ENCODE measurements around the gene PAIP1. TPM values are rescaled to one million over a fixed set of nuclear protein-coding genes. Genes with fewer than 3 reads are reported as not detected.

Gene PAIP1
- total and polyA plus RNA-seq, 7 donors, result 37.9 to 123 (median 89.9) TPM

GRCh38 chr5:43484106-43484849 is 72.6 kb downstream of the PAIP1 start:
- no peaks in the 10 kb centered on the region for H3K27me3 ChIP-seq
- DNase-seq, result peak; percentile 91
- TF ChIP-seq POLR2AphosphoS5 (IDR thresholded peaks at IDR 0.05), result peak in 1 of 4 donors; percentile 0
- TF ChIP-seq EP300 (IDR thresholded peaks at IDR 0.05), result no peak
- TF ChIP-seq CTCF (IDR thresholded peaks at IDR 0.05), result peak; percentile 24 to 83 (median 78)
- peak in 1 of 2 donors; percentile 9 for TF ChIP-seq POLR2A (IDR thresholded peaks at IDR 0.05)
- peak overlapping the region; percentile 95 to 97 (median 95) for H3K27ac ChIP-seq
- no peaks in the 10 kb centered on the region for H3K36me3 ChIP-seq
- H3K4me3 ChIP-seq, result peak overlapping the region; percentile 82 to 93 (median 87)
- intact Hi-C loops (cut with DNase I), result loop anchor here (1.0 to 10.0 kb wide), 6 partner anchors 72 to 417 kb away; partner anchors contain the start of genes HMGCS1, NNT and ZNF131
- H3K9me3 ChIP-seq, result no peaks in the 10 kb centered on the region
- H3K4me1 ChIP-seq, result peaks cover 0 to 23% (median 19%) of the 10 kb centered on the region in 4 donors
- WGBS, 2 donors, result 3% methylated on average over 32 of the region's 32 CpGs

- peak; percentile 75 to 87 for TF ChIP-seq POLR2A (IDR thresholded peaks at IDR 0.05)
- TF ChIP-seq EP300 (IDR thresholded peaks at IDR 0.05), result no peak
- TF ChIP-seq POLR2AphosphoS5 (IDR thresholded peaks at IDR 0.05), result peak; percentile 84 to 91 (median 90)
- no peak for TF ChIP-seq CTCF (IDR thresholded peaks at IDR 0.05)
- peak; percentile 96 for DNase-seq
- WGBS, 2 donors, result 0% methylated on average over 62 of the region's 62 CpGs
- peaks cover 0 to 23% (median 19%) of the 10 kb centered on the region in 4 donors for H3K4me1 ChIP-seq
- peak within 1 kb of the TSS; percentile 82 to 93 (median 87) for H3K4me3 ChIP-seq
- intact Hi-C loops (cut with DNase I), result loop anchor here (1.0 to 10.0 kb wide), 8 partner anchors 31 to 416 kb away; partner anchors contain the start of genes C5orf34, HMGCS1, NIM1K and NNT
- H3K27me3 ChIP-seq, result no peaks in the 10 kb centered on the region
- H3K9me3 ChIP-seq, result no peaks in the 10 kb centered on the region
- peak within 1 kb of the TSS; percentile 95 to 97 (median 95) for H3K27ac ChIP-seq
- H3K36me3 ChIP-seq, result no peaks in the 10 kb centered on the region
Measured at GRCh38 chr5:43483298-43484105, 73.4 kb downstream of the PAIP1 start, which contains the start of gene TMEM267. Gene TMEM267 (minus strand): TSS chr5:43483865. CDS start chr5:43453969, 29,896 bp downstream.

GRCh38 chr5:43482490-43483297 is 74.2 kb downstream of the PAIP1 start:
- DNase-seq, result no peak
- no peaks in the 10 kb centered on the region for H3K9me3 ChIP-seq
- peak overlapping the region; percentile 82 to 93 (median 87) for H3K4me3 ChIP-seq
- TF ChIP-seq POLR2A (IDR thresholded peaks at IDR 0.05) (no peak), POLR2AphosphoS5 (IDR thresholded peaks at IDR 0.05) (no peak), EP300 (IDR thresholded peaks at IDR 0.05) (no peak), CTCF (IDR thresholded peaks at IDR 0.05) (no peak)
- H3K27ac ChIP-seq, result peak overlapping the region; percentile 95 to 97 (median 95)
- no peaks in the 10 kb centered on the region for H3K27me3 ChIP-seq
- WGBS, 2 donors, result 31 to 47% methylated on average over 6 of the region's 6 CpGs
- peaks cover 0 to 23% (median 19%) of the 10 kb centered on the region in 4 donors for H3K4me1 ChIP-seq
- intact Hi-C loops (cut with DNase I), result loop anchor here (2.0 to 10.0 kb wide), 6 partner anchors 32 to 415 kb away; partner anchors contain the start of genes C5orf34, NIM1K, NNT and ZNF131
- no peaks in the 10 kb centered on the region for H3K36me3 ChIP-seq

Other genes with a start within 250 kb of the PAIP1 start
- gene HMGCS1, start 243.7 kb downstream of the PAIP1 start, total RNA-seq, result 10 to 100 TPM; 13.0 to 20.7 (median 16.0) TPM
- gene HMGCS1, start 243.7 kb downstream of the PAIP1 start, polyA plus RNA-seq, result 100 to 1,000 TPM in 2 of 3 donors, 10 to 100 TPM in 1; 62.5 to 132 (median 131) TPM
- 1 to 10 TPM in 2 of 4 donors, under 1 TPM in 2; 0.49 to 1.7 (median 1.2) TPM for gene CCL28, start 144.7 kb downstream of the PAIP1 start, total RNA-seq
- gene CCL28, start 144.7 kb downstream of the PAIP1 start, polyA plus RNA-seq, result 10 to 100 TPM; 18.0 to 68.6 (median 18.3) TPM
- 10 to 100 TPM in 3 of 4 donors, 1 to 10 TPM in 1; 9.9 to 15.0 (median 11.4) TPM for gene TMEM267, start 73.2 kb downstream of the PAIP1 start, total RNA-seq
- gene TMEM267, start 73.2 kb downstream of the PAIP1 start, polyA plus RNA-seq, result 1 to 10 TPM; 3.2 to 6.3 (median 3.6) TPM
- 1 to 10 TPM; 1.1 to 4.3 (median 1.8) TPM for gene C5orf34, start 41.9 kb downstream of the PAIP1 start, total RNA-seq
- gene C5orf34, start 41.9 kb downstream of the PAIP1 start, polyA plus RNA-seq, result 1 to 10 TPM in 1 of 3 donors, under 1 TPM in 1, not detected in 1; 0.60 to 1.6 TPM
- 10 to 100 TPM; 48.5 to 80.3 (median 73.7) TPM for gene NNT, start 46.1 kb upstream of the PAIP1 start, total RNA-seq
- 10 to 100 TPM; 15.7 to 28.8 (median 16.8) TPM for gene NNT, start 46.1 kb upstream of the PAIP1 start, polyA plus RNA-seq

Data from sigmoid colon (tissue), 7 donors.